GM10847 (cell line): ENCODE measurements around the gene FOLR2.

Experiments
- POLR2A ChIP-seq: IDR thresholded peaks from 2 replicates; pipeline ENCODE4 v1.6.1; 2011; ENCODE audit not compliant: insufficient read length; ENCODE audit errors: extremely low read depth

Gene FOLR2

GRCh38 chr11:72208281-72208680 is 8.3 kb upstream of the FOLR2 start:
- TF ChIP-seq POLR2A = no peak

GRCh38 chr11:72209101-72209500 is 7.5 kb upstream of the FOLR2 start:
- no peak for TF ChIP-seq POLR2A

- no peak for TF ChIP-seq POLR2A
Measured at GRCh38 chr11:72217841-72218240, 1.2 kb downstream of the FOLR2 start.

- TF ChIP-seq POLR2A = no peak
Measured at GRCh38 chr11:72218251-72218745, 1.7 kb downstream of the FOLR2 start.

- TF ChIP-seq POLR2A = no peak
Measured at GRCh38 chr11:72220696-72221363, 4.2 kb downstream of the FOLR2 start.

- no peak for TF ChIP-seq POLR2A
Measured at GRCh38 chr11:72221386-72222075, 4.9 kb downstream of the FOLR2 start.

GRCh38 chr11:72222106-72222891 is 5.7 kb downstream of the FOLR2 start:
- no peak for TF ChIP-seq POLR2A

- peak; percentile 40 for TF ChIP-seq POLR2A
Measured at GRCh38 chr11:72222907-72223614, 6.5 kb downstream of the FOLR2 start.

- peak; percentile 29 for TF ChIP-seq POLR2A
Measured at GRCh38 chr11:72223615-72224563, 7.3 kb downstream of the FOLR2 start.

GRCh38 chr11:72224564-72225410 is 8.2 kb downstream of the FOLR2 start, which contains the start of gene INPPL1:
TSS of gene INPPL1 (plus strand) at chr11:72224767. CDS start at chr11:72224985, 218 bp downstream.
- no peak for TF ChIP-seq POLR2A

- TF ChIP-seq POLR2A = no peak
Measured at GRCh38 chr11:72225411-72225951, 8.9 kb downstream of the FOLR2 start.

- no peak for TF ChIP-seq POLR2A
Measured at GRCh38 chr11:72226701-72227100, 10.1 kb downstream of the FOLR2 start.
